NOMO-1 (cell line): Measurements from ENCODE around the gene PAX7.
A peak's percentile ranks its signal among the peaks of the same experiment; 100 is the strongest.
"Not testable (repeated sequence)": the region's sequence is repeated elsewhere in the genome, so short reads cannot be mapped to it uniquely, and the experiment has no call there.

ENCODE experiments used
- DNase-seq, 2 experiments: peaks; one replicate each; lab custom pipeline; 2025; ENCODE audit not compliant: unreplicated experiment in 2 of 2; lab: John Stamatoyannopoulos, UW

The PAX7 gene

DNA sequence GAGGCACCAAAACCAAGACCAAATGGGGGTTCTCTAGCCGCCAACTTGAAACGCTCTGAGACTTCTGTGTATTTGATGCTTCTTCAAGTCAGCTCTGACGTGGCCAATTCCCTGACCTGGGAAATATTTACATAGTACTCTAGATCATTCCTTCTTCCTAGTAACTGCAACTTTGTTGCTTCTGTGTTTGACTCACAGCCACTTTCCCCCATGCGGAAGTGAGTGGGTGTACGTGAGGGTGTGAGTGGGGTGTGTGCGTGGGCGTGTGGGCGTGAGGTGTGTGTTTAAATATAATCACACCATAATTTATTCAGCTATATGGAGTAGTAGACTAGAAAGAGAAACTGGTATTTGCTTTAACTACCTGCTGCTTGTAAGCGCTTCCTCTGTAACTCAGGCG lies 117.8 kb downstream of the PAX7 start:
- DNase-seq = no peak

DNA sequence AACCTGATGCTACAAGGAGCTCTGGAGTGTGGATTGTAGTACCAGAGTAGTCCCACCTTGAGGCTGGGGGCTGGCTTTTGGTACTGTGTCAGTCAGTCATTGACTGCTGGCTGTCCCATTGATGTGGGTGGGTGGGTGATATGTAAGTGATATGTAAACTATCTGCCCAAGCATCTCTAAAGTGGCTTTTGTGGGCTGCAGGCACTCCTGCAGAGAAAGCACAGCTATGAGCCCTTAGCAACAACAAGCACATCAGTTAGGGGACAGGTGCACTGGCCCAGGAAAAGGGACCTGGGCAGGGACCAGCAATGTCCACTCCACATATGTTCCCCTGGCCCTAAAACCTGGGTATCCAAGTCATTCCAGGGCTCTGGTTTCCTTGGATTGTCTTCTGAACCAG lies 118.9 kb downstream of the PAX7 start:
- DNase-seq = no peak

DNA sequence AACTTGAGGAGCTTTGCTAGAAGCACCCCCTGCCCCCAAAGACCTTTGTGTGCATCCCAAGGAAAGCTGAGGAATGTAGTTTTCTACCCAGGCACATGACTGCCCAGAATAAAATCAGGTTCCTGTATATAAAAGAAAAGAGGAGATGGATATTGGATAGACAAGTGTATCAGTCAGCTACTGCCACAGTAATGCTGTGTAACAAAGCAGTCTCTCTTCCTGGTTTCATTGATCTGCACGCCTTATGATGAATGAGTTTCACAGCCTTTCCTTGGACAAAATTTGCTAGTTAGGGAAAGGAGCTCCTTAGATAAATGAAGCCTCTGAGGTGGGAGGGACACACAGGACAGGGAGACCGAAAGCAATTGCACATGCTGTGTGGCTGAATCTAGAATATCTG lies 120.0 kb downstream of the PAX7 start:
- no peak for DNase-seq

DNA sequence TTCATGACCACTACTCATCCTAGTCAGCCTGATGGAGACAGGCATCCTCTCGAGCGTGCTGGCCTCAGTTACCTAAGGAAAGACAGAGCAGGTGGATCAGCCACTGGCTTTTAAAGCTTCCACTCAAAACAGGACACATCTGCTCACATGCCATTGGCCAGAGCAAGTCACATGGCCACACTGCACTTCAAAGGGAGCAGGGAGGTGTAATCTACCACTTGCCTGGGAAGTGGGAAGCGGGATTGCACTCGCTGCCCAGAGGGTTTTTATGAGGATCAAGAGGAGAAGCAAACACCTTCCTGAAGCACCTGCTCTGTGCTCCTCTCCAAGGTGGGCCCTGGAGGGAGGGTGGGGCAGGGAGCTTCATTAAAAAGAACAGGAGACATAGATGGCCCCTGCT lies 120.8 kb downstream of the PAX7 start:
- DNase-seq = no peak

DNA sequence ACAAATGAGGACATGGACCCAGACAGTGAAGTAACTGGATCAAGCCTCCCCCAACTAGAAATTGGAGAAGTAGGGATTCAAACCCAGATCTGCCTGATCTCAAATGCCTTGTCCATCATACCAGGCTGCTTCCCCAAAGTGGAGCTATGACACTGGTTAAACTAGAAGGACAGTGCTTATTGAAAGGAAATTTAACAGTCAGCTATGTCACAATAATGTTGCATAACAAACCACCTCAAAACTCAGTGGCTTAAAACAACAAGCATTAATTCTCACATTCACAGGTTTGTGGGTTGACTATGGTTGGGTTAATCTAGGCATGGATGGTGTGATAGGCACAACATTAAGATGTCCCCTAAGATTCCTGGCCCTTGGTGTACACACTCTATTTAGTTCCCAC lies 121.8 kb downstream of the PAX7 start:
- DNase-seq = peak in 1 of 2 experiments; percentile 5

DNA sequence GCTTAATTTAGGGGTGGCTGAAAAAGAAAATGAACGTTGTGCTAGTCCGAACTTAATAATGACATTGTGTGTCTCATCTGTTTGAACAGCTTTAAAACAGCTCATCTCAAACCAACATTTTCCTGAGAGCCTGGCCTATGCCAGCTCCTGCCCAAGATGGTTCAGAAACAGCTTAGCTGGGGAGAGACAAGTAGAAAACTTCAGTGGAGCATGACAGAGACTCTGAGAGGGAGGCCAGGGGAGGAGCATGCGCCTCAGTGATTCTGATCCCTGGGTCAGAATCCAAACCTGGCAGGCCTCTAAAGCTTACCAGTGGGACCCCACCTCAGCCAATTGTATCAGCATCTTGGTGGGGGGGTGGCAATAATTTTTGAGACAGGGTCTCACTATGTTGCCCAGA lies 129.5 kb downstream of the PAX7 start:
- DNase-seq = no peak

DNA sequence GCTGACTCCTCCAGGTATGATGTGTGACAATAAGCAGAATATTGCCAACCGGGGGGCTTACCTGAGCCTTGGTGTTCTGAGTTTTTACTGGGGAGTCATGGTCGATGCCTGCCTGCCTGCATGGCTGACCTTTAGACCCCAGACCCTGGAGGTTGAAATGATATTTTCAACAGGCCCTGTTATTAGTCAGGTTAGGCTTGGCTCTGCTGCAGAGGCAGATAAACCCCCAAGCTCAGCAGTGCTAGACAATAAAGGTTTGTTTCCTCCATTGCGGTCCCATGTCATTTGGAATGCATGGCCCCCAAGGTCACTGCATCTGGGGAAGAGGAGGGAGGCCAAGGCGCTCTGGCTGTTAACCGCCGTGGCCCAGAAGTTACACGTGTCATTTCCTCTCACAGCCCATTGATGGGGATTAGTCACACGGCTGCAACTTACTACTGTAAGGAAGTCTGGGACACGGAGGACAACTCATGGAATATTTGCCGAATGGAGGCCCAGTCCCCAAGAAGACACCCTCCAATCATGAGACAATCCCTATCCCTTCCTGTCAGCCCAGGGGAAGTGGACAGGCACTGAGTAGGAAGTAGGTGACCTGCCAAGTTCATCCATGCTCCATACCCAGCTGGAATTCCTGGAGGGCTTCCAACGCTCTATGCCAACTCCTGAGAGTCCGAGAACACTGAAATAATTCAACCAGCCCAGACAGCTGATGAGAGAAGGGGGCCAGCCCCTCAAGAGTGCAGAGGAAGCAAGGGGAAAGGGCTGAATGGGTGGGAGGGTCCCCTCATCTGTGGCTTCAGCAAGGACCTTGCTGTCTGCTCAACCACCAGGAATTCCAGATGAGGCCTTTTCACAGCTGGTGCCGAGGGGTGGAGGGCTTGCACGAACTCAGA lies 131.5 kb downstream of the PAX7 start:
- DNase-seq = no peak

DNA sequence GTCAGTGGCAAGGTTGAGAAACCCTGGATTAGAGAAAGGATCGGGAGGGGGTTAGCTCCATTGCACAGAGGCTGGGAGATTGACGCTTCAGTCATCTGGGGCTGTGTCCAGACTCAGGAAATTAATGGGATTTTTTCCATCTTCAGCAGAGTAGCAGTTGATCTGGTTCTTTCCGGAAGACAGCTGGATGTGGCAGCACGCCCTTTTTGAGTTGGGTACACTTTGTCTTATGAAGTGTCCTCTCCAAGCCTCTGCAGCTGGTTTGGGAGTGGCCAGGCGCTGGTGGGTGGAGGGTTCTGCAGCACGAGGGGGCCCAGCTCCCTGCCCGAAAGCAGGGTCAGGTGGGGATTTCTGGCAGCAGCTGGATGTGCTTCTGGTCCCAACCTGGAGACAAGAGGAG lies 133.7 kb downstream of the PAX7 start:
- no peak for DNase-seq

DNA sequence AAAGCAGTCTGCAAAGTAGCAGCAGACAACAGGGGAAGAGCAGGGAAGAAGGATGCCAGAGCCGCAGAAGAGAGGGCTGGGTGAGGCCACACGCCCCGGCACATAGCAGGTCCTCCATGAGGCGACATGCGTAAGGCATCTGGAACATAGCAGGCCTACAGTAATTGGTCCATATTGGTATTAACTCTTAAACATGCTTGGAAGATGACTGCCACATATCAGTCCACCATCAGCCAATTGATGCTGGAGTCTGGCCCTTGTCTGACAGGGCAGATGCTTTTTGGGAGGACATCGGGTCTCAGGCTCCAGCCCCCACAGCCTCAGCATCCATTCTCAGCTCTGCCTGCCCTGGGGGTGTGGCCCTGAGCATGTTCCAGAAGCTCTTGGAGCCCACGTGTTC lies 135.1 kb downstream of the PAX7 start:
- DNase-seq = no peak

DNA sequence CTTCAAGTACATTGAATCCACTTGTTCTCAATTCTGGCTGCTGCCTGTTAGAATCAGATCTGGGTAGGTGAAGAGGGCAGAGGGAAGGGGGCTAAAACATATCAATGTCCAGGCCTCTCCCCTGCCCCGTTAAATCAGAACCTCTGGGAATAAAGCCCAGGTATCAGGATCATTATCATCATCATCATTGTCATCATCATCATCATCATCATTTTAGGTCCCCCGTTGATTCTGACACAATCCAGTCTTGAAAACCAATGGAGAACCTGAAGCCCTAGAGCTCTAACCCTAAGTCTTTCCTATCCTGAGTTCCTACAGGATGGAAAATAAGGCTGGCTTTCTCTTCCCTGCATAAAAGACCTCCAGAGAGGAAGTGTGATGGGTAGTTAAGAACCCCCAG lies 135.7 kb downstream of the PAX7 start:
- no peak for DNase-seq

DNA sequence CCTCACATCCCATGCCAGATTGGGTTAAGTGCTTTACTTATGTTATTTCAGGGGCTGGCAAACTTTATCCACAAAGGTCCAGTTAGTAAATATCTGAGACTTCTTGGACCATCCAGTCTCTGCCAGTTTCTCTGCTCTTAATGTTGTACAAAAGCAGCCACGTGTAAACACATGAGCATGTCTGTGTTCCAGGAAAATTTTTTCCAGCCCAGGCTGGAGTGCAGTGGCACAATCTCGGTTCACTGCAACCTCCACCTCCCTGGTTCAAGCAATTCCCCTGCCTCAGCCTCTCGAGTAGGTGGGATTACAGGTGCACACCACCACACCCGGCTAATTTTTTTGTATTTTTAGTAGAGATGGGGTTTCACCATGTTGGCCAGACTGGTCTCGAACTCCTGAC lies 136.9 kb downstream of the PAX7 start:
- DNase-seq = not testable (repeated sequence)

DNA sequence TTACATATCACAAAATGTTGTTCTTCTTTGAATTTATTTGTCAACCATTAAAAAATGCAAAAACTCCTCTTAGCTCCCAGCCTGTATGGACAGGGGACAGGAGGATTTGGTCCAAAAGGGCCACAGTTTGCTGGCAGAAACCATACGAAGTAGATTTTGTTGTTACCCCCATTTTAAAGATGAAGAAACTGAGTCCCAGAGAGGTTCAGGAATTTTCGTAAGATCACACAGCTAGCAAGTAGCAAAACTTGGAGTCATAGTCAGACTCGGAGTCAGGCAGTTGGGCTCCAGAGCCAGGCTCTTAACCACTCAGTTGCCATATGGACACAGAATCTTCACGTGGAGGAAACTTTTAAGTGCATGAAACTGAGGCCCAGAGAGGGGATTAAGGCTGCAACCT lies 137.4 kb downstream of the PAX7 start:
- no peak for DNase-seq

DNA sequence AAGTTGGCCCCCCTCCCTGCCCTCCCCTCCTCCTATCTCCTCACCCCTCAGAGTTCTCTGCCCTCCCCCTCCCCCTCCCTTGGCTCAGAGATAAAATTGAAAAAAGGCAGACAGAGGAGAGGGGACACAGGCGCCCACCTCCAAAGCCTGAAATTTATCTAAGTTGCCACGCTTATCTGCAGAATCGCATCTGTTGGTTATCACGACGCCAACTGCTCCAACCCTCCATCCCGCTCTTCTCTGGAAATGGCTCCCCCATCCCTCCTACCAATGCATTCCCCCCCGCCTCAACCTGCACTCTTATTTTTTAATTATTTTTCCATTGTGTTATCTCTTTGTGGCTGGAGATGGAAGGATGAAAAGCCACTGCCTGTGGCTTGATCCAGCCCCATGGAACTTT lies 138.5 kb downstream of the PAX7 start:
- DNase-seq = no peak

DNA sequence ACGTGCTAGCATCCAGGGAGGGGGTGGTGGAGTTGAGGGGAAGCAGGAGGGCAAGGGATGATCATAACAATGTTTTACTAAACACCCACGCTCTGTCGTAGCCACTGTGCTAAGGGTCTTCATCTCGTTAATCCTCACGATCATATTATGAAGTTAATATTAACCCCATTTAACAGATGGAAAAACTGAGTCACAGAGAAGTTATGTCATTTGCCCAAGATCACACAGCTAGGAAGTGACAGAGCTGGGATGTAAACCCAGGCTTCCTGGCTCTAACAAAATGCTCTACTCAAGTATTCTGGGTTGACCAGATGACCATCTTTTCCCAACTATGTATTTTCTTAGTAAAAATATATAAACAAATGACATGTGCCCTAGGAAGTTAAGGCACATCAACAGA lies 140.2 kb downstream of the PAX7 start:
- DNase-seq = no peak

DNA sequence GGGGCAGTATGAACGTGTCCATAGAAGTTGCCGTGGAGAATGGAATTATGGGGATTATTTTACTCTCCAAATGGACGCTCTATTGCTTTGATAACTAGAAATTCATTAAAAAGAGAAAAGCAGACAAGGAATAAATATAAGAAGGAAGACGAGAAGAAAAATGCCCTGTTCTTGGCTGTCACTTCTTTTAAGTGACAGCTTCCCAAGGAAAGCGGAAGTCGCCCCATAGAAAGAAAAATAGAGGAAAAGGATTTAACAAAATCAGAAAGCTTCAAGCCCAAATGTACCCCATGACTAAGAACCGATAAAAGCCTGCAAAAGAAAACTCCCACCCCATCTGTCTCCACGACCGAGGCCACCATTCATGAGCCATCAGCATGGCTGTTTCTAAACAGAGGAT lies 143.1 kb downstream of the PAX7 start:
- no peak for DNase-seq

DNA sequence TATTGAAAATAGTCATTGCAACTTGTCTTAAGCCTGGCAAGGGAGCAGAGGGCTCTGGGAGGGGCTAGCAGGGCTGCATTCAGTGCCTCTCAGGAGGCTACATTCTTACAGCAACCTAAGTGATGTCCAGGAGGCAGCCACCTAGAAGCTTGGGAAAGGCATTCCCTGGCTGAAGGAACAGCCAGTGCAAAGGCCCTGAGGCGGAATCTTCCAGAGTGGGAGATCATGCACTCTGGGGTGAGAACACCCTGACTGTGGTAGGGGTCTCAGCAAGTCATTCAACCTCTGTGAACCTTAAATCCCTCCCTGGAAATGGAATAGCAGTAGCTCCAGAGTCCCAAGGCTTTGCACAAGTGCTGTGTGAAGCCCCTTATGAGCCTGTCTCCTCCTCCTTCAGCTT lies 144.7 kb downstream of the PAX7 start:
- no peak for DNase-seq

DNA sequence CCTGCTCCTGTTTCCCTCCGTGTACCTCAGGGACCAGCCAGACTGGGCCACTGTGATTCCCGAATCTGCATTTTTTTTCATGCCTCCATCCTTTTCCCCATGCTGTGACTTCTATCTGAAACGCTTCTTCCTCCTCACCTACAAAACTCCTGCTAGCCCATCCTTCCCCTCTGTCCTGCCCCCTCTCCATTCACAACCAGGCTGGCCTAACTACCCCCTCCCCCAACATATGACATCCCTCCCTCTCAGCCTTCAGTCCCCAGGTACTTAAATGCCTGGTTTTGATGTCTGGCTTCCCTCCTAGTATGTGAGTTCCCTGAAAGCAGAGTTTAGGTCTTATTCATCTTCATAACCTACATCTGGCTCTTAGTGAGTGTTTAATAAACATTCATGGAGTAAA lies 146.1 kb downstream of the PAX7 start:
- DNase-seq = no peak

DNA sequence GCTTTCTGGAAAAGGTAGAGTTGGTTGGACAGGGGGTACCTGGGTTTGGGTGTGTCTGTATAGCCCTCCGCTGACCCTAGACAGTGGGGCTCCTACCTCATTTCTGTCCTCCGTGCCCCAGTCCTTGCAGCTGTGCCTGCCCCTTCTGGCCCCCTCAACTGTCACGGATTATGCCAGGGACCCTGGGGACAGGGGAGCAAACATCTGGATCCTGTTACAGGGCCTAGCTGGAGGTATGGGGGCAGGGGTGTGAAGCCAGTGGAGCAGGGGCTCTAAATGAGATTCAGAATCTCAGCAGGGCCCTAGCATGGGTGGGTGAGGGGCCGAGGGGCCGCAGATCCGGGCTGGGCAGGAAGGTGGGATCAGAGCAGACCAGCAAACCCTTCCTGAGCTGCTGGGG lies 147.8 kb downstream of the PAX7 start:
- no peak for DNase-seq

DNA sequence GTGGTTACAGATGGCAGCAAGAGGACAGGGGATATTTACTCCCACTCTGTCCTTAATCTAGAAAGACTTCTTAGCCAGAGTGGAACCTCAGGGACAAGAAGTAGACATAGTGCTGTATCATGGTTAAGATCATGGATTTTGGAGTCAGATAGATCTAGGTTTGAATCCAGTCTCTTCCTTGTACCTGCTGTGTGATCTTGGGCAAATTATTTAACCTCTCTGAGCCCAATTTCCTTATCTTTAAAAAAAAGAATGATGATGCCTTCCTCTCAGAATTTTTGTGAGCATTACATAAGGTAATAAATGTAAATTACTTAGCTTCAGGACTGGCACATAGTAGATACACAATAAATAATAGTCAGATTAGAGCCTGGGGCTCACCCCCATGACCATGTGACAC lies 150.4 kb downstream of the PAX7 start:
- no peak for DNase-seq

DNA sequence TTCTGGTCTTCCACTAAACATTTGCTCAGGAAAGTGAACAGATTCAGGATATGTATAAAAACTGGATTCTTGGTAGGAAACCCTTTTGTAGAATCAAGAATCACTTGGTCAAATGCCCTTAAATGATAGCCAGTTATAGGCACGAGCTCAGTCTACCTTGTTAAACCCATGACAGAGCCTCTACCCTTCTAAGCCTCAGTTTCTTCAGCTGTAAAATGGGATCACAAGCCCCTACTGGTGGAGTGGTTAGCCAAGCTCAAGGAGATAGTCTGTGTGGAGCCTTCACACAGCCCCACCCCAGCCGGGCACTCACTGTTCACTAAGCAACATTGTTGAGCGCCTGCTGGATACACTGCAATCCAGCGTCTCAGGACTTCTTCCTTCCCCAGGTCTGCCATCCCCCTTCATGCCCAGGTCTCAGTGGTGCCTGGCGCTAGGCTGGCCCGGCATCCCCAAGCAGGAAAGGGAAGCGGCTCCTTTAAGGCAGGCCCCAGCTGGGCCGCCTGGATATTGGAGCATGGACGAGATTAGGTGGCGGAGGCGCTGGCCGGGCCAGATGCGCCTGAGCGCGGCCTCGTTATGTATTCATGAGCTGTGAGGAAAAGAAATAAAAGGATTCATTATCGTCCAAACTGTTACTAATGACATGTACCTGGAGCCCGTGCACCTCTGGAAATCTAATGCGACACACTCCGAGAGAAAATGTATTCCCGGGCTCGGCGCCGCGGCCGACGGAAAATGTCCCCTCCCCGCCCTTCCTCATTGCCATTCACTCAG lies 153.2 kb downstream of the PAX7 start:
- DNase-seq = no peak

DNA sequence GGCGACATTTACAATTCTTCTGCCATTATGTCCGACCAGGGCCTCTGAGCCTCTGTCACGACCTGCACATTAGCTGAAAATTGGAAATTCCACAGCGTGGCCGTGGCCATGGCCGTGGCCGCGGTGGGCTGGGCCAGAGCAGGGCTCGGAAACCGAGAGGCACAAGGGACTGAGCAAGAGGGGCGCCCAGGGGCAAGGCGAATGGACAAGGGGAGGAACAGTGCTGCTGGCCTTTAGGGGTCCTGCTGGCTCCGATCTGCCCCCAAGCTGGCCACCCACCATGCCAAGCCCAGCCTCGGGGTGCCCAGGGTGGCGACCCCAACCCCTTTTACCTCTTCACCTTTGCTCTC lies 153.8 kb downstream of the PAX7 start:
- DNase-seq = no peak

DNA sequence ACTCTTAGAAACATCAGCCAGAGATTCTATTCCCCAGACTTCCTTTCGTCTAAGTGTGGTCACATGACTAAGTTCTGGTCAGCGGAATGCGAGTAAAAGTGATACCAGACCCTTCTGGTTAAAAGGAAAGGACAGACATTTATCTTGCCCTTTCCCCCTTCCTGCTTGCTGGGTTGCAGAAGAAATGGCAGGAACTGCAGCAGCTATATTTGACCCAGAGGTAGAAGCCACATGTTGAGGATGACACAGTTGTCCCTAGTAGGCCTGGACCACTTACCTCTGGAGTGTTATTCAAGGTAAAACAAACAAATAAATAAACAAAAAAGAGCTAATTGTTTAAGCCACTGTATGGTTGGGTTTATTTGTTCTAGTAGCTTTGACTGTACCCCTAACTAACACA lies 155.5 kb downstream of the PAX7 start:
- DNase-seq = no peak
